ENCODE measurements around the gene FOXN1.

The FOXN1 gene

DNA sequence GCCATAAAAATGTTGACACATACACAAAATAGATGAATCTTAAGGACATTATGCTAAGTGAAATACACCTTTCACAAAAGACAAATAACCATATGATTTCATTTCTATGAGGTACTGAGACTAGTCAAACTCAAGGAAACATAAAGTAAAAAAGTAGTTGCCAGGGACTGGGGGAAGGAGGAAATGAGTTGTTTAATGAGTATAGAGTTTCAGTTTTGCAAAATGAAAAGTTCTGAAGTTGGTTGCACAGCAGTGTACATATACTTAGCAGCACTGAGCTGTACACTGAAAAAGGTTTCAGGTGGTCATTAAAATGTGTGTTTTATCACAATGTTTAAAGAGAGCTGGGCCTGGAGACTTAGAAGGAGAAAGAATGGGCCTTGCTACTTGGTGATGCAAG lies 37.4 kb upstream of the FOXN1 start:
- Histone ChIP-seq H3K9ac (ENCODE audit: low read depth, low read length, poor library complexity, severe bottlenecking) (no peak overlapping the region), H3K4me1 (ENCODE audit: insufficient read depth, low read length, poor library complexity, severe bottlenecking) (peaks cover 45% of the 10 kb centered on the region), H4K20me1 (ENCODE audit: insufficient read depth, low read length, poor library complexity, severe bottlenecking) (no peaks in the 10 kb centered on the region), H3K79me2 (ENCODE audit: insufficient read depth, low read length) (no peaks in the 10 kb centered on the region), H3F3A (ENCODE audit: low read depth) (0 out of 2 replicates have a peak, but pooled peaks cover 2% of the 10 kb centered on the region), H2AFZ (ENCODE audit: low read length) (peak overlapping the region; percentile 5; the same call in 1 of the 2 replicates), H3K4me2 (ENCODE audit: low read depth, low read length, poor library complexity, severe bottlenecking) (peak overlapping the region; percentile 42), H3K27me3 (ENCODE audit: insufficient read depth, low read length, poor library complexity, severe bottlenecking) (no peaks in the 10 kb centered on the region), H3K9me3 (ENCODE audit: insufficient read depth, low read depth, low read length) (no peaks in the 10 kb centered on the region), H3K9me2 (replicated peaks; ENCODE audit: low read depth, low read length) (no peaks in the 10 kb centered on the region), H3K4me3 (ENCODE audit: low read length, poor library complexity, severe bottlenecking) (peak overlapping the region; percentile 35), H3K36me3 (ENCODE audit: insufficient read depth, low read length) (no peaks in the 10 kb centered on the region)
- TF ChIP-seq, protein P1, sequence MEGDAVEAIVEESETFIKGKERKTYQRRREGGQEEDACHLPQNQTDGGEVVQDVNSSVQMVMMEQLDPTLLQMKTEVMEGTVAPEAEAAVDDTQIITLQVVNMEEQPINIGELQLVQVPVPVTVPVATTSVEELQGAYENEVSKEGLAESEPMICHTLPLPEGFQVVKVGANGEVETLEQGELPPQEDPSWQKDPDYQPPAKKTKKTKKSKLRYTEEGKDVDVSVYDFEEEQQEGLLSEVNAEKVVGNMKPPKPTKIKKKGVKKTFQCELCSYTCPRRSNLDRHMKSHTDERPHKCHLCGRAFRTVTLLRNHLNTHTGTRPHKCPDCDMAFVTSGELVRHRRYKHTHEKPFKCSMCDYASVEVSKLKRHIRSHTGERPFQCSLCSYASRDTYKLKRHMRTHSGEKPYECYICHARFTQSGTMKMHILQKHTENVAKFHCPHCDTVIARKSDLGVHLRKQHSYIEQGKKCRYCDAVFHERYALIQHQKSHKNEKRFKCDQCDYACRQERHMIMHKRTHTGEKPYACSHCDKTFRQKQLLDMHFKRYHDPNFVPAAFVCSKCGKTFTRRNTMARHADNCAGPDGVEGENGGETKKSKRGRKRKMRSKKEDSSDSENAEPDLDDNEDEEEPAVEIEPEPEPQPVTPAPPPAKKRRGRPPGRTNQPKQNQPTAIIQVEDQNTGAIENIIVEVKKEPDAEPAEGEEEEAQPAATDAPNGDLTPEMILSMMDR (conservative IDR thresholded peaks at IDR 0.05; ENCODE audit: low read length), result no peak
- no peak for TF ChIP-seq EZH2phosphoT487 (IDR thresholded peaks at IDR 0.05; ENCODE audit: borderline replicate concordance)

DNA sequence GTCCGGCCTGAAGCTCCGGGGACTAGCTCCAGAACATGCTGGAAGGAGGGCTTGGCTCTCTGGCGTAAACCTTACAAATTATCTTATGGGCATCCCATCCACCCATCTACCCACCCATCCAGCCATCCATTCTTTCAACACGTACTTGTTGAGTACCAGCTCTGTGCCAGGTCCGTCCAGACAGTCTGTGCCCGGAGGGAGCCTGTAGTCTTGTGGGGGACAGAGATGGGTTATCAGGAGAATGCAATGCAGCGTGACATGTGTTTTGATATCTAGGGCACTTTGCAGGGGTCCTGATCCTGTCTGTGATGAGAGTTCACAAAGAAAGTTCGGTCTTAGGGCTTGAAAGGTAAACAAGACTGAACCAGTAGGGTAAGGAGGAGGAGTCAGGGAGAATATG lies 36.8 kb upstream of the FOXN1 start:
- Histone ChIP-seq H3K36me3 (ENCODE audit: insufficient read depth, low read length) (no peaks in the 10 kb centered on the region), H3K9me2 (replicated peaks; ENCODE audit: low read depth, low read length) (no peaks in the 10 kb centered on the region), H3K4me3 (ENCODE audit: low read length, poor library complexity, severe bottlenecking) (no peak overlapping the region), H3K4me2 (ENCODE audit: low read depth, low read length, poor library complexity, severe bottlenecking) (peak overlapping the region; percentile 42), H3K27me3 (ENCODE audit: insufficient read depth, low read length, poor library complexity, severe bottlenecking) (no peaks in the 10 kb centered on the region), H3F3A (ENCODE audit: low read depth) (0 out of 2 replicates have a peak, but pooled peaks cover 2% of the 10 kb centered on the region), H3K9ac (ENCODE audit: low read depth, low read length, poor library complexity, severe bottlenecking) (no peak overlapping the region), H2AFZ (ENCODE audit: low read length) (peak overlapping the region; percentile 5; the same call in 1 of the 2 replicates), H3K9me3 (ENCODE audit: insufficient read depth, low read depth, low read length) (no peaks in the 10 kb centered on the region), H4K20me1 (ENCODE audit: insufficient read depth, low read length, poor library complexity, severe bottlenecking) (no peaks in the 10 kb centered on the region), H3K79me2 (ENCODE audit: insufficient read depth, low read length) (no peaks in the 10 kb centered on the region), H3K4me1 (ENCODE audit: insufficient read depth, low read length, poor library complexity, severe bottlenecking) (peaks cover 45% of the 10 kb centered on the region)
- TF ChIP-seq, protein P1 (conservative IDR thresholded peaks at IDR 0.05; ENCODE audit: low read length), result no peak
- no peak for TF ChIP-seq EZH2phosphoT487 (IDR thresholded peaks at IDR 0.05; ENCODE audit: borderline replicate concordance)

DNA sequence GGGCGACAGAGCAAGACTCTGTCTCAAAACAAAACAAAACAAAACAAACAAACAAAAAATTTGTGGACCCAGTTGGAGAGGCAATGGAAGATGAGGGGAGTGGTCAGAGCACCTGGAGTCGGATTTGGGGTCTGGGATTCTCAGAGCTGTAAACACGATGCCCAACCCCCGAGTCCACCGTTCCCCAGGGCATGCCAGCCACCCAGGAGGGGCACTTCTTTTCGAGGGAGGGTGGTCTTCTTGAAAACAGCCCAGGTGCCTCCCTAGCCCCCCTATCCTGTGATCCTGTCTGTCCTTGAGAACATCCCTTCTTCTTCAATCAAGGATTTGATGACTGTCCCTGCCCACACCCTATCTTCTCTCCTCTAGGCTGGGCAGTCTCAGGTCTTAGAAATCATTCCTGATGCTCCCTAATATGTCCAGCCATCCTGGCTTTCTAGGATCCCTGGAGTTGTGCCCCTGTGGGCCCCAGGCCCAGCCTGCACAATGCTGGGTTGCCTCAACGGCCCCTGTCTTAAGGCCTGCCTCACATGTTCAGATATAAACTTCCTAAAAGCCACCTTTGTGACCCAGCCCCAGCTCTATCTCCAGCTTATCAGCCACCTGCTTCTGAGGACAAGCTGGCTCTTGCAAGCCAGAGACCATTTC lies 35.8 kb upstream of the FOXN1 start:
- Histone ChIP-seq H3K9me2 (replicated peaks; ENCODE audit: low read depth, low read length) (no peaks in the 10 kb centered on the region), H3K36me3 (ENCODE audit: insufficient read depth, low read length) (no peaks in the 10 kb centered on the region), H3K79me2 (ENCODE audit: insufficient read depth, low read length) (no peaks in the 10 kb centered on the region), H3F3A (ENCODE audit: low read depth) (0 out of 2 replicates have a peak, but pooled peaks cover 2% of the 10 kb centered on the region), H3K9ac (ENCODE audit: low read depth, low read length, poor library complexity, severe bottlenecking) (no peak overlapping the region), H3K4me3 (ENCODE audit: low read length, poor library complexity, severe bottlenecking) (no peak overlapping the region), H3K9me3 (ENCODE audit: insufficient read depth, low read depth, low read length) (no peaks in the 10 kb centered on the region), H3K27me3 (ENCODE audit: insufficient read depth, low read length, poor library complexity, severe bottlenecking) (no peaks in the 10 kb centered on the region), H4K20me1 (ENCODE audit: insufficient read depth, low read length, poor library complexity, severe bottlenecking) (no peaks in the 10 kb centered on the region), H2AFZ (ENCODE audit: low read length) (peak overlapping the region; percentile 66), H3K4me2 (ENCODE audit: low read depth, low read length, poor library complexity, severe bottlenecking) (no peak overlapping the region), H3K4me1 (ENCODE audit: insufficient read depth, low read length, poor library complexity, severe bottlenecking) (peaks cover 45% of the 10 kb centered on the region)
- TF ChIP-seq EZH2phosphoT487 (IDR thresholded peaks at IDR 0.05; ENCODE audit: borderline replicate concordance), result no peak
- TF ChIP-seq, protein P1 (conservative IDR thresholded peaks at IDR 0.05; ENCODE audit: low read length), result no peak

All from Loucy (cell line).